ENCODE data around the gene SPTBN1.

The SPTBN1 gene

GRCh38 chr2:54486766-54487165 lies 30.6 kb downstream of the SPTBN1 start:
- no peak for DNase-seq (ENCODE audit: low spot score)
- TF ChIP-seq, protein P1, sequence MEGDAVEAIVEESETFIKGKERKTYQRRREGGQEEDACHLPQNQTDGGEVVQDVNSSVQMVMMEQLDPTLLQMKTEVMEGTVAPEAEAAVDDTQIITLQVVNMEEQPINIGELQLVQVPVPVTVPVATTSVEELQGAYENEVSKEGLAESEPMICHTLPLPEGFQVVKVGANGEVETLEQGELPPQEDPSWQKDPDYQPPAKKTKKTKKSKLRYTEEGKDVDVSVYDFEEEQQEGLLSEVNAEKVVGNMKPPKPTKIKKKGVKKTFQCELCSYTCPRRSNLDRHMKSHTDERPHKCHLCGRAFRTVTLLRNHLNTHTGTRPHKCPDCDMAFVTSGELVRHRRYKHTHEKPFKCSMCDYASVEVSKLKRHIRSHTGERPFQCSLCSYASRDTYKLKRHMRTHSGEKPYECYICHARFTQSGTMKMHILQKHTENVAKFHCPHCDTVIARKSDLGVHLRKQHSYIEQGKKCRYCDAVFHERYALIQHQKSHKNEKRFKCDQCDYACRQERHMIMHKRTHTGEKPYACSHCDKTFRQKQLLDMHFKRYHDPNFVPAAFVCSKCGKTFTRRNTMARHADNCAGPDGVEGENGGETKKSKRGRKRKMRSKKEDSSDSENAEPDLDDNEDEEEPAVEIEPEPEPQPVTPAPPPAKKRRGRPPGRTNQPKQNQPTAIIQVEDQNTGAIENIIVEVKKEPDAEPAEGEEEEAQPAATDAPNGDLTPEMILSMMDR (IDR thresholded peaks at IDR 0.05; ENCODE audit: extremely low read depth, missing control alignments): no peak

DNA sequence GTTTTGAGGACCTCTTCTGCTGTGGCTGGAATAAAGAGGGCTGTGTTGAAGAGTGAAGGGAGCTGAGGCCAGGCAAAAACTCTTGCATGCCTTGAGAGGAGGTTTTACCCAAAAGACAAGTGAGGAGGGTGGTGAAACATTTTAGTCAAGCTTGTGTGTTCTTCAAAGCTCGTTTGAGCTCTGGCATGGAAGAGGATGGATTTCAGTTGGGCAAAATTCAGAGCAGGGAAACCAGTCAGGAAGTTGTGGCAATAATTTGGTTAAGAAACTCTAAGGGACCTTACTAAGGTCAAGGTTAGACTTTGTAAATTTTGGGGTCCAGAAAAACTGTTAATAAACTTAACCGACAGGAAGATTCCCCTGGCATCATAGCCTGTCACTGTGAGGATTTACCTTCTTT lies 34.7 kb downstream of the SPTBN1 start:
- TF ChIP-seq, protein P1 (IDR thresholded peaks at IDR 0.05; ENCODE audit: extremely low read depth, missing control alignments): no peak

GRCh38 chr2:54492335-54492734 lies 36.2 kb downstream of the SPTBN1 start:
- TF ChIP-seq, protein P1 (IDR thresholded peaks at IDR 0.05; ENCODE audit: extremely low read depth, missing control alignments): no peak
- no peak for DNase-seq (ENCODE audit: low spot score)

More for the DNA sequence above, 34.7 kb downstream of the SPTBN1 start:
- no peak for DNase-seq (ENCODE audit: low spot score)

- DNase-seq (ENCODE audit: low spot score): no peak
- TF ChIP-seq, protein P1 (IDR thresholded peaks at IDR 0.05; ENCODE audit: extremely low read depth, missing control alignments): no peak
These were observed 38.0 kb downstream of the SPTBN1 start for GRCh38 chr2:54494087-54494486.

- TF ChIP-seq, protein P1 (IDR thresholded peaks at IDR 0.05; ENCODE audit: extremely low read depth, missing control alignments): no peak
These were observed 40.8 kb downstream of the SPTBN1 start for GRCh38 chr2:54496920-54497319.

DNA sequence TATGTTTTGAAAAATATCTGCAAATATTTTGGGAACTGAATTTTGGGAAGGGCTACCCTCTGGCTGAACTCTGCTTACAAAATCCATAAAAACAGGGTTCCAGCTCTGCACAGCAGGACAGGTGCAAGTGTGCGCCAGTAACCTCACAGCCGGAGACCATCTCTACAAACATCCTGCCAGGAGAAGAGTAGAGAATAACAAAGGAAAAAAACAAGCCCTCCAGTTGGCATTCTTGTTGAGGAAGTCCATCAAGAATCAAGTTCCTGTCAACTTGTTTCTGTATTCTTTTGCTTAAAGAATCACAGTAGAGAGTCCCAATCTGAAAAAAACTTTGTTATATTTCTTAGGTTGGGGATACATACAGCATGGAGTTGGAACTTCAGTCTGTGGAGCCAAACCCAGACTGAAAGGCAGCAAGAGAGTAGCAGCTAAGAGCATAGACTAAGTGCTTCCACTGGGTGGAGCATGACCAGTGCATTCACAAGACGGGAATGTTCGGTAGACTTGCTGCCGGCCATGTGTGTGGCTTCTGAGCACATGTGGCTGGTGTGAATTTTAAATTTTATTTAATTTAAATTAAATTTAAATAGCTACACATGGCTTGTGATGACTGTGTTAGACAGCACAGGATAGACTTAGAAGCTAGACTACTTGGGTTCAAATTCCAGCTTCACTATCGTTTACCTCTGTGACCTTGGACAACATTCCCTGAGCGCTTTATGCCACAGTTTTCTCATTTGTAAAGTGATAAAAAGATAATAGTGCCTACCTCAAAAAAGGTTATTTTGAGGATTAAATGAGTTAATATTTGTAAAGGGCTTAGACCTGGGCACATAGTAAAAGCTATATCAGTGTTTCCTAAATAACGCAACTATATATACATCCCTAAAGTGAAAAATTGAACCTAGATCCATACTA lies 41.9 kb downstream of the SPTBN1 start:
- DNase-seq (ENCODE audit: low spot score): no peak

More at GRCh38 chr2:54496920-54497319, 40.8 kb downstream of the SPTBN1 start:
- DNase-seq (ENCODE audit: low spot score): no peak

DNA sequence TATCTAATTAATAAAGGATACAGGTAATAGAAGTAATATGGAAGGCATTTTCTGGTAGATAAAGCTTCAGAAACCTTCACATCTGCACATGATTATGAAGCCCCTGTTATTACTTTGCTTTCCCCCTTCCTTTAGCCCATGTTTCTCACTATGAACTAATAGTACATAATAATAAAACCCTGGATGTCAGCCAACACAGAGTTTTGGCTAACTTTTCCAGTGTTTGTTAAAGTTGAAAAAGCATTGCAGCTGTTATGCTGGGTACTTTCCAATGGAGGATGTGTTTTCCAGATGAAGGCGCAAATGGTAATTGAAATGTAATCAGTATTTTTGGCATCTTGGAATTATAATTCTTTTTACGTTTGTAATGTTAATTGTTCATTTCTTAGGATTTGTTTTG lies 43.5 kb downstream of the SPTBN1 start:
- DNase-seq (ENCODE audit: low spot score): no peak
- TF ChIP-seq, protein P1 (IDR thresholded peaks at IDR 0.05; ENCODE audit: extremely low read depth, missing control alignments): no peak

More for the DNA sequence above, 41.9 kb downstream of the SPTBN1 start:
- TF ChIP-seq, protein P1 (IDR thresholded peaks at IDR 0.05; ENCODE audit: extremely low read depth, missing control alignments): no peak

All from GM20000 (cell line).